ENCODE measurements around the gene IL2RA.
"Not testable (repeated sequence)": the region's sequence is repeated elsewhere in the genome, so short reads cannot be mapped to it uniquely, and the experiment has no call there.

Gene IL2RA

DNA sequence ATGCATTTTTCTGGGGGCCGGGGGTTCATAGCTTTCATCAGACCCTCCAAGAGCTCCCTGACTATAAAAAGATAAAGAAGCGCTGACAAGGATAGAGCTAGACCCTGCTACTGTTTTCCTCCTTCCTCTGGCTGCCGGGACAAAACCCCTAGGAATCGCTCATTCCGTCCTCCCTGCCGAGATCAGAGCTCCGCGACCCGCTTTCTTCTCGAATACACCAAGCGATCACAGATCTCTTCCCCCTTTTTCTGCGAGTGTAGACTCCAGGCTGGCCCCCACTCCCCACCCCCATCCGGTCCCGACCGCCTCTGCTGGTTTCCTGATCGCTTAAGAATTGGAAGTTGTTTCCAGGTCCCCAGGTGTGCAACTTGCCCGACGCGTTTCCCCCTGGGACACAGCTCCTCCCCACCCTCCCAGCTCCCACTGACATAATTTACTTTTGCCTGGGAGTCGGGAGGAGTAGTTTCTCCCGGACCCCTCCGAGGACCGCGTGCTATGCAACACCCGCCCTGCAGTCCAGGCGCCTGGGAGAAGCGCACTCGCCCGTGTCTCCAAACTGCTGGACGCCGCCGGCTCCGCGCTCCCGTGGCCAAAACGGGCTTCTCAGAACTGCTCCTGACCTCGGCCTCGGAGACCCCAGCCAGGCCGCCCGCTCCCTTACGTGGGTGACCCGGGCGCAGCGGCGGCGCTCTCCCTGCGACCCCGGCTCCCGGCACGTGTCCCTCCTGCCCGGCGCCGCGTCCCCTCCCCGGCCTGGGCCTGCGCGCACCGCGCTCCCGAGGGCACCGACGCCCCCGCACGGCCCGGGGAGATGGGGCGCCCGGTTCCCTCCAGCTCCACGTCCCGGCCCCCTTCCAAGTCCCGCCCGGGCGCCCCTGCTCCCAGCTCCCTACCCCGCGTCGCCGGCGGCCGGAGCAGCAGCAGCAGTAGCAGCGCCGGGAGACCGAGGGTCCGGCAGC, 85.4 kb downstream of the IL2RA start:
- DNase-seq = no peak

DNA sequence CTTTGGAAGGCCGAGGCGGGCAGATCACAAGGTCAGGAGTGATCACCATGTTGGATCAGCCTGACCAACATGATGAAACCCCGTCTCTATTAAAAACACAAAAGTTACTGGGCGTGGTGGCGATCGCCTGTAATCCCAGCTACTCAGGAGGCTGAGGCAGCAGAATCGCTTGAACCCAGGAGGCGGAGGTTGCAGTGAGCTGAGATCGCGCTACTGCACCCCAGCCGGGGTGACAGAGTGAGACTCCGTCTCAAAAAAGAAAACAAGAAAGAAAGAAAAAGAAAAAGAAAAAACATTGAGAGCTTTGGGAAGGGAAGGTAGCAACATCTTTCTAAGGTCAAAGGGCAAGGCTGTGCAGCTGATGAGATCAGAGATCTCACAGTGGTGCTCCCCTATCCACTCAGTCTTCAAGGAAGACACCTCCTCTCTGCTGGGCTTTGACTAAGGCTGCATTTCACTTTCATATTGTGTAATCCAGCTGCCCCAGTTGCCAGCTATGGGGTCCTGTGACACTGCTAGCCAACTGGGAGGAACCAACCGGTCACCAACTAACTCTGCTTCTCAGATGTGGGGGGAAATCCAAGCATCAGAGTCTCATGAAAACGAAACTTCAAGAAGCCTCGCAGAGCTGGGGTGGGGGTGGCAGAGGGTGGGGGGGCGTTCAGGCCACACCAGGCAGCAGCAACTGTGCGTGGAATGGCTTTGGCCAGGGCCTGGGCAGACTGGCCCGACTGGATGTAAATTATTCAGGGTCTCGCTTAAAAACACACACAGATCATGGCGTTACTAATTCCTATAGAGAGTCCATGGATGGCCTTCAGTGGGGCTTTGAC, 86.3 kb downstream of the IL2RA start:
- no peak for DNase-seq

DNA sequence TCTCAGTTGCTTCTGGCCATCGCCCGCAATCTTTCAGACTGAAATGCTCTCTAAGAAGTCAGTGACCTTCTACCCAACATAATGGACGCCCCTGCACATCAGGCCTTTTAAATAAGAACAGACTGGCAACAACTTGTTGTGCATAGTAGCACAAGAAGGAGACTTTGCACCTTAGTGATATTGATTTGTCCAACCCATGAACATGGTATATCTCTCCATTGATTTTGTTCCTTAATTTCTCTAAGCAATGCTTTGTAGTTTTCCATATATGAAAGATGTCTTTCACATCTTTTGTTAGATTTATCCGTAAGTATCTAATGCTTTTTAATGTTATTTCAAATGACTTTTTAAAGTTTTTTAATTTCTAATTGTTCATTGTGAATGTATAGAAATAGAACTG, 89.1 kb downstream of the IL2RA start:
- DNase-seq = no peak

DNA sequence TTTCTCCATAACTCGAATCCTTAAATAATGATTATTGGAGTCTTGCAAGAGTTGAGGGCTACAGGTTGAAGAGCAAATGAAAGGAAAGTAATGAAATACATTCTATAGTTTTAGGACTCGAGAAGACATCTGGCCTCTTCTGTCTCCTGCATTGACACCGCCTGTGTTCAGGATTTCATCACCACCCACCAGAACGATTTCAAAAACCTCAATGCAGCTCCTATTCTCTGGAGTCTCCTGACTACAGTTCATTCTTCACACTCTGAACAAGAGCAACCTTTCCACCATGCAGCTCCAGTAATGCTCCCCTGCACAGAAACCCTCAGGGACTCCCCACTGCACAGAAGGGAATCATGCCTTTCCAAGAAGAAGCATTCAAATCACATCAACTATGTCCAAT, 90.3 kb downstream of the IL2RA start:
- DNase-seq = no peak

DNA sequence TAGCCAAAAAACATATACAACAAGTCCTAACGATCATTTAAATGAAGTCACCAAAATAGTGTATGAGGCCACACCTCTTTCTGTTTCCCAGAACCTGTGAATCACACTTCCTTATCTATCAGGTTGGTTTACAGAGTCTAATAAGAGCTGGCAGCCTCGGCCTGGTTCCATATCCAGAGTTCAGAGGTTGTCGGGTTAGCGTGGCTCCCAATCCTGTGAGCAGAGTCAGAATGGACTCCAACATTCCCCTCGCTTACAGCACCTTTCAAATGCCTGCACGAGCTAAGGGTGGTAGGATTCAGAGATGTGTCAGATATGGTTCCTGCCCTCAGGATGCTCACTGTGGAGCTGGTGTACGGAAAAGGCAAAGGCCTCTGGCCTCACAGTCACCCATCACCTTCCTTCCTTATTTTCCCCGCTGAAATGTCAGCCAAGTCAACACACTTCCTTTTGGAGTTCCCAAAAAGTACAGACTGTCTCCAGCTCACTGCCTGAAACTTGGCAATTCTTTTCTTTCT, 90.8 kb downstream of the IL2RA start:
- no peak for DNase-seq

DNA sequence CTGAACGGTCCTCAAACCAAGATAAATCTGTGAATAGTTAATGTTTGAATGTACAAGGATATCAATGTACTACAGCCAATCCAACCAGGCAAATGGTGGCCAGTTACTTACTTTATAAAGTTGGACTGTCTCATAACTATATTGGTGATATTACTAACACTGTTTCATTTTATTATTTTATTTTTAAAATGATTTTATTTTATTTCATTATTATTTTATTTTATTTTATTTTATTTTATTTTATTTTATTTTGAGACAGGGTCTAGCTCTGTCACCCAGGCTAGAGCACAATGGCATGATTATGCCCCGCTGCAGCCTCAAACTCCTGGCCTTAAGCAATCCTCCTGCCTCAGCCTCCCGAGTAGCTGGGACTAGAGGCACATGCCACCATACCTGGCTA, 91.6 kb downstream of the IL2RA start:
- no peak for DNase-seq

DNA sequence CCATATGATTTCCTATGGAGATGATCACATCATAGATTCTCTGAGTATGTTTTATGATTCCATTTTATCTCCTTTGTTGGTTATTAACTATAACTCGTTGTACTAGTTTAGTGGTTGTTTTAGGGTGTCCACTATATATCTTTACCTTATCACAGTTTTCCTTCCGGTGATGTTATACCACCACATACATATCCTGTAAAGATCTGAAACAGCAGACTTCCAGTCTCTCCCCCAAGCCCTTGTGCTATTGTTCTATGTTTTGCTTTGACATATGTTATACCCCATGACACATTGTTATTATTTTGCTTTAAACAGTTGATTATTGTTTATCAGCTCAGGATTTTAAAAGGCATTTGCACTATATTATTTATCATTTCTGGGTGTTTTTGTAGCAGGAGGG, 92.1 kb downstream of the IL2RA start:
- no peak for DNase-seq

DNA sequence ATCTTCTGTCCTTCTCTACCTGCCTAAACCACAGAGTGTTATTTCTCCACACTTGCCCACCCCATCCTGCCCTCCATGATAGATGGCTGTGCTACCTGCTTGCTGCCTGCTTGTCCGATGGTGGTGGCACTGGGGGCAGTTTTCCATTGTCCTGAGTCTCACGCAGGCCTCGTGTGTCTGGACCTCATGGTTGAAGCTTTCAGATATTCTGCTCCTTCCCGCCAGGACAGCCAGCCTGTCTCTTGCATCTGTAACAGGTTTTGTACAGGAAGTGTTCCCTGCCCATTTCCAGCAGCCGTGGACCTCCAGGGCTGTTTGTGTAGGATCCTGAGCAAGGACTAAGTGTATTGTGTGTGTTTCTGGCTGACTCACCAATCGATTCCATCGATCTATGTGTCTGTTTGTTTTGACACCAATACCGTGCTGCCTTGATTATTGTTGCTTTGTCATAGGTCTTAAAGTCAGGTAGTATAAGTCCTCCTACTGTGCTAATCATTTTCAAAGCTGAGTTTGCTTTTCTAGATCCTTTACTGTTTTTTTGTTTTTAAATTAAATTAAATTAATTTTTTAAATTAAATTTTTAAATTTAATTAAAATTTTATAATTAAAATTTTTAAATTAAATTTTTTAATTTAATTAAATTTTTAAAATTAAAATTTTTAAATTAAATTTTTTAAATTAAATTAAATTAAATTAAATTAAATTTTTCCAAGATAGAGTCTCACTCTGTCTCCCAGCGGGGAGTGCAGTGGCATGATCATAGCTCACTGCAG, 93.3 kb downstream of the IL2RA start:
- no peak for DNase-seq

DNA sequence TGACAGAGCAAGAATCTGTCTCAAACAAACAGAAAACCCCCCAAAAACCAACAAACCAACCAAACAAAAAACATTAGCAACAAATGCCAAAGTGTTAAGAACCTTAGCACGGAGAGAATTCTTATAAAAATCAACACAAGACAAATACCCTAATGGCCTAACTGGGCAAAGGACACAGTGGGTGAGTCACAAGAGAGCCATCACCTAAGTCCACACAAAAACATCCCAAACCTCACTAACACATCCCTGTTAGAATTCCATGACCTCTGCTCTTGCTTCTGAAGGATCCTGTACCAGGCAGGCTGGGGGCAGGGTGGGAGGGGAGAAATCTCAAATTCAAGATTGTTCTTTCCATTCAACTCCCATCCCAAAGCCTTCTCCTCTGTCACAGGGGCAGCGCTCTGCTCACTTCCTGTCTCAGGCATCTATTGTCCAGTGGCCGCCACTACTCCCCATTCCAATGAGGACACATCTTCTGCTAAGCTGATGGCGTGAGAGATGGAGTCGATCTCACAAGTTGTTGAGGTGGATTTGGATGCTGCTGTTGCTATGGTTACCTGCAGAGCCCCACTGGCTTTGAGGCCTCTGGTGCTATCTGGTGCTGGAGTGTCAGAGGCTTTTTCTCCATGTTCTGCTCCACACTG, 94.0 kb downstream of the IL2RA start:
- DNase-seq = no peak

DNA sequence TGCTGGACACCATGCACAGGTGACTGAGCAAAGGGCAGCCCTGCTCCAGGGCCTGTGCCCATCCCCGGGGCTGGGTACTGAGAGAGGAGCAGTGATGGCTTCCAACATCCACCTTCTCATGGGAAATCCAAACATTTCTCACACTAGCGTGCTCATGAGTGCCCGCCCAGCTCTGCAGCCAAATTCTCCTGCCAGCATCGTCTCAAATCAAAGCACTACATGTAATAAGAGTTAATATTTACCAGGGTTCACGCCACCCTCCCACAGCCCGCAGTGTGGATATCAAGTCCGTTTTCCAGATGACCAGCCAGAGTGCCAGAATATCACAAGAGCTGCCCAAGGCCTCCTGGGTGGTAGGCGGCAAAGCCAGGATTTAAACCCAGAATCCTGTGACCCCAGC, 96.9 kb downstream of the IL2RA start:
- DNase-seq = no peak

DNA sequence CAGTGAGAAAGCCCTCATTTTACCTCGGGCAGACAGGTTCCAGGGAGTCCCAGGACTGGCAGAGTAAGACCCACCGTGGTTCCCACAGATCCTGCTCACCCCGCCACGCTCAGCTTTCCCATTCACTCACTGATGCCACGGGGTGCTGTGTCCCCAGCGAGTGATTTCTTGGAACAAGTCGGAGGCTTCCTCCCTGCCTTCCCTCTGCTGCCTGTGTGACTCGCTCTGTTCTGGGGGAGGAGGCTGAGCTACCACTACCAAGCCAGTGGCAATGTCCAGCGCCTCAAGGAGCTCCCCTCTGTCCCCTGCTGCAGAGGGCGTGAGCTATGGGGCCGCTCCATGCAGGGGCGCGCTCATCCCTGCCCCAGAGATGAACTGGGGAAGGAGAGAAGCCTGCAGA, 97.4 kb downstream of the IL2RA start:
- DNase-seq = no peak

DNA sequence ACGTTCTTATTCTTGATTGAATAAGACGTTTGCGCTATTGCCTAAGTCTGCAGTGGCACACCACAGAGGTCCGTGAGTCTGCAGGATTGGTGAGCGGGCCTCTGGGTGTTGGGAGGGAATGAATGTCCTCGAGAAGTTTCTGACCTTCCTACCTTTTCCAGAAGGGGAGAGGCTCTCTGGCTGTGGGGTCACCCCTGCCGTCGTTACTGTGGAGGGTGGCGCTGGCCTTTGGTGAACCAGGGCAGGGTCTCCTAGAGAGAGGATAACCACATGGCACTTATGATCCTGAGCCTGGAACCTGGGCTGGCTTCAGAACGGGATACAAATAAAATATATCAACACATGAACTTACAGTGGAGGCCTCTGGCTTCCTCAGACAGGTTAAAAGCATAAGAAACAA, 98.6 kb downstream of the IL2RA start:
- no peak for DNase-seq

DNA sequence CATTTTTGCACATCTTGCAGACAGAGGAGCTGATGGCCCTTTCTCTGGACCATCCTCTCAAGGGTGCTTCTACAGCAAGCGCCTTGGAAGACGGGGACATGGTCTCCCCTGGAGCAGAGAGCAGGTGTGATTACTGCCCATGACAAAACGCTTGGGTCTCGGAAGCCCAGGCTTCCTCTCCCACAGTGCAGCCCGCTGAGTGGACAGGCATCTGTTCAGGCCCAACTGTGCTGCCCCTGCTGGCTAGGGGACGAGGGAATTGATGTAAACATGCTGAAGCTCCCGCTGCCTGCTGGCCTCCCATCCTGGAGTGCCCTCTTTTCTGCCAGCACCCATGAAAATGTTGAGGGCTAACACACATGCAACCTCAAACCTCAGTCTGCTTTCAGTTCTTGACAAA, 99.1 kb downstream of the IL2RA start:
- no peak for DNase-seq

DNA sequence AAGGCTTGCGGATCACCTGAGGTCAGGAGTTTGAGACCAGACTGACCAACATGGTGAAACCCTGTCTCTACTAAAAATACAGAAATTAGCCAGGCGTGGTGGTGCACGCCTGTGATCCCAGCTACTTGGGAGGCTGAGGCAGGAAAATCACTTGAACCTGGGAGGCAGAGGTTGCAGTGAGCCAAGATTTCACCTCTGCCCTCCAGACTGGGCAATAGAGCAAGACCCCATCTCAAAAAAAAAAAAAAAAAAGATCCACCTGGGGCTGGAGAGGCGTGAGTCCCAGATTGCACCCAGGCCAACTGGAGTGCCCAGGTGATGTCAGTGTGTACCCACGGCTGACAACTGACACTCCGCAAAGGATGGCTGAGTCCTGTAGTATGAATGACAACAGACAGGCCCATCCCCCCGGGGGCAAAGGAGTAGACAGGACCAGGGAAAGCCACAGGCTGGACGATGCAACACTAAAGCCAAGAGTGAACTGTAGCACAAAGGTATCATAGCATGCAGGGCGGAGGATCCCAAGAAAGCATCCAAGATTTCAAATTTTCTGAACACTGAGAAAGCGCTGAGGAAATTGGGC, 99.7 kb downstream of the IL2RA start:
- DNase-seq = not testable (repeated sequence)

DNA sequence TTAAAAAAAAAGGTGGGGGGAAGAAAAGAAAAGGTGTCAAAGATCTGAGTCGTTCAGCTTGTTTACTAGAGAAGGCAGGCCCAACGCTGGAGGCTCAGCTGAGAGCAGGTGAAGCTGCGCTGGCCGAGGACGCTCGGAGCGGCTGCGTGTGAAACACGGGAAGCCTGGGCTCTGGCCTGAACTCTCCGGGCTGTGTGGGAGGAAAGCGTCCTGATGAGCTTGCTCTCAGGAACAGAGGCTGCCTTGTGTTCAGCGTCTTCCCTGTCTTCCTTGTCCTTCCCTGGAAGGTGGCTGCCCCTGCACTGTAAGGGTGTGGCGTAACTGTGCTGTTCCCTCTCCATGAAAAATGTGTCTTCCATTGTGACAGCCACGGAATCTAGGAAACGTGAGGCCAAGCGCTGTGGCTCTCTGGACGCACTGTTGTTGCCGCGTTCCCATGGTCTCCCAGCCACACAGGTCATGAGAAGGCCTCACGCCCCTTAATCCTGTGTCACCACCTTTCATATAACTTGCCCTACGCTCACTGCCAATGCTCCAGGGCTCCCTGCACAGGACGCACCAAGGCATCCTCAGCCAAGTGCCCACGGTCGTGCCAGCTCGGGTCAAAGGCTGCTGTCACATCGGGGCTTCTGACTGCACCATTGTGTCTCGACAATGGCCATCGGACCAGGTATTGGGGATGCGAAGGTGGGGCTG, 100.6 kb downstream of the IL2RA start:
- no peak for DNase-seq

DNA sequence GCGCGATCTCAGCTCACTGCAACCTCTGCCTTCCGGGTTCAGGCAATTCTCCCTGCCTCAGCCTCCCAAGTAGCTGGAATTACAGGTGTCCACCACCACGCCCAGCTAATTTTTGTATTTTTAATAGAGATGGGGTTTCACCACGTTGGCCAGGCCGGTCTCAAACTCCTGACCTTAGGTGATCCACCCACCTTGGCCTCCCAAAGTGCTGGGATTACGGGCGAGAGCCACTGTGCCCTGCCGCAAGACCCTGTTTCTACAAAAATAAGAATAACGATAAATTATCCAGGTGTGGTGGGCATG, 101.2 kb downstream of the IL2RA start:
- DNase-seq = not testable (repeated sequence)

Data from NCI-H510A (cell line).